Frontal cortex (tissue), 4 donors: ENCODE results near the gene GRIP2. TPM values are rescaled to one million over a fixed set of nuclear protein-coding genes. Genes with fewer than 3 reads are reported as not detected.

Experiments used
- DNase-seq, 2 donors: peaks; one replicate each; pipeline ENCODE4 v3.0.0; 2012; ENCODE audit warnings: low spot score in 2 of 2
- FAIRE-seq: peaks from 2 replicates; lab custom pipeline; 2012; peaks lifted over from hg19 to GRCh38; lab: Jason Lieb, UNC
- total RNA-seq: library from RNA; depleted of rRNA; stranded (reverse); fragments of >200 nt; gene quantifications from one replicate; pipeline ENCODE4 v1.2.3, GENCODE V29; 2014
- donor health status: control.
- donor health status: control.
- donor health status: control.

Gene GRIP2
- total RNA-seq, 1 donor from 2014 or later: 8.2 TPM

DNA sequence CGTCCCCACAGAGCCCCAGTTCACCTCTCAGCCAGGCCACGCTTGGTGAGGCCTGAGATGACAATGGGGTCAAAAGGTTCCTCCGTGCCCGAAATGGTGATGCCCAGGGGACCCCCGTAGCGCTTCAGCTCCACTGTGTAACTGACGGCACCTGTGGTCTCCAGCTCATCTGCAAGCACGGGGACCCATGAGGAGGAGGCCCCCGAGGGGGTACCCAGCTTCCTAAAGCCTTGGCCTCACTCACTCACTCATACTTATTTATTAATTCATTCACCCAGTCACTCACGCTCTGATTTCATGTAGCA lies 30.4 kb downstream of the GRIP2 start:
- no peak for FAIRE-seq
- no peak for DNase-seq

DNA sequence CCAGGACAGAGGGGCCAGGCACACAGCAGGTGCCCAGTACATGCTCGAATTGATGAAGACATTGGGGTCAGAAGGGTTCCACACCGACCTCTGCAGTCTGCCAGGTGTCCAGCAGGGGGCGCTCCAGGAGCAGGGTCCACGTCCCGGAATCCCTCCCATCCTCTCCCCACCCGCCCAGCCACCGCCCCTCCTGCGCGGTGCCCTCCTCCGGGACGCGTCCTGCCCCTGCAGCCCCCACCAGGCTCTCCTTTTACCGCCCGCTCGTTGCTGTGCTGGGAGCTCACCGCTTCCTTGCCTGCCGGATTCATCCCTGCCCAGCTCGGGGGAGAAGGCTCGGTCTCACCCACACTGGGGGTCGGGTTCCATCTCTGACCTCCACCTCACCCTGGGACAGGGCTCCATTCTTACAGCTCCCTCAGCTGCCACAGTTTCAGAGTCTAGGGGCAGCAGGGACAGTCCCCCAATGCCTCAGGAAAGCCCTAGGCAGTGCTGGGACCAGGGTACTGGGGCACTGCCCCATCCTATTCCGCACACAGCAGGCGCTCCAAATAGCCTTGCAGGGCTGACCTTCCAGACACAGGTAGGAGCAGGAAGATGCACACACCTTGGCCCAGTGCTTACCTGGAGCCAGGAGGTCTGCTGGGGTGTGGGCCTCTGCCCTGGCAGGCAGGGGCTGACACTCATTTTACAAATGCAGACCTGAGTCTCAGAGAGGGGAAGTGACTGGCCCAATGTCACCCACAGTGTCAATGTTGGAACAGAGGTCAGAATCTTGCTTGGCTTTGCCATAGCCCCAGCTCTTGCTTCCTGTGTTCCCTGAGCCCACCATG lies 31.0 kb downstream of the GRIP2 start:
- DNase-seq (peak; percentile 65 to 83), FAIRE-seq (no peak)

DNA sequence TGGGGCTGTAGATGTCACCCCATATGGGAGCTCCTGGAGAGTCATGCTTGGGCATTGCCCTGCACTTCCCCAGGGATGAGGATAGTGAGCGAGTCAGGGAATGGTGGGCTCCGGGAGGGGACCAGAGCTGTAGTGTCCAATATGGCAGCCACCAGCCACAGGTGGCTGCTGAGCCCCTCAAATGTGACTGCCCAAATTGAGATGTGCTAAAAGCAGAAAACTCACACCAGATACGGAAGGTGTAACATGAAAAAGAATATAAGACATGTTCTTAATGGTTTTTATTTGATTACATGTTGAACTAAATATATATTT lies 31.7 kb downstream of the GRIP2 start:
- FAIRE-seq: no peak
- DNase-seq: no peak

DNA sequence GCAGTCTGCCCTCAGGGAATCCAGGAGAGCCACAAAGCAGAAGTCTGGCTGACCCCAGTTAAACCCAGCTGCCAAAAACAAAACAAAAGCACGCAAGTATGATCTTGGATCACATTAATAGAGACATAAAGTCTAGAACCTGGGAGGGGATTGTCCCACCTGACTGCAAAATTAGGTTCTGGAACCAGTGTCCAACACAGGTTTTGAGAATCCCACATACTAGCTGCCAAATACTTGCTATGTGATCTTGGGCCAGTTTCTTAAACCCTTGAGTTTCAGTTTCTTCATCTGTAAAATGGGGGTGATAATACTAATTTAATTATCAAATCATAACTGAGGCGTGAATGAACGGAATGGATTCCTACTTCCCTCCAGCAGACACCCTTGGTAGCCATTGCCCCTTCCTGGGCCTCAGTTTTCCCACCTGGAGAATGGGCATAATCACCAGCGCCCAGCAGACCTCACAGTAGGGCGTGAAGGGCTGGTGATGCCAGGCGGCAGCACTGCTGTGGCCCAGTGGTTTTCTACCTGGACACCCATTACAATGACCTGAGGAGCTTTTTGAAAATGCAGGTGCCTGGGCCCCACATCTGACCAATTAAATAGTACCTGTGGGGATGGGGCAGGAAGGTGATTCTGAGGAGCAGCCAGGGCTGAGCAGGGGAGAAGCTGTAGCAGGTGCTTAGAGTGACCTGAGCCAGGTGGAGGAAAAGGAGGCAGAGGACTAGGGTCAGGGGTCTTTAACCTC lies 32.2 kb downstream of the GRIP2 start:
- DNase-seq (no peak), FAIRE-seq (no peak)

DNA sequence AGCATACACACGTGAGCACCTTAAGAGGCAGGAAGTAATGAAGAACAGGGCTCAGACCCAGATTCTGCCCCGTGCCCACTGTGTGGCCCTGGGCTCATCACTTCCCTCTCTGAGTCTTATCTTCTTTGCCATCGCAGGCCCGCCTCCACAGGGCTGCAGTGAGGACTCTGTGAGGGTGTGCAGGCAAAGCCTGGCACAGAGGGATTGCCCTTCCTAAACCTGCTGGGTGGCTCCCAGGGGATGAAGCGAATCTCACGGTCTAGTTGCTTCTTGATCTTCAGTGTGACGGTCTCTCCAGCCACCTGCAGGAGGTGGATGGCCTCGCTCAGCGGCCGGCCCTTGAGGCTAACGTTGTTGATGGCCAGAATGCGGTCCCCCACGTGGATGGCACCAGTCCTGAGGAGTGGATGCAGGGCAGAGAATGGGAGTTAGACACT lies 32.8 kb downstream of the GRIP2 start:
- DNase-seq (no peak), FAIRE-seq (no peak)

DNA sequence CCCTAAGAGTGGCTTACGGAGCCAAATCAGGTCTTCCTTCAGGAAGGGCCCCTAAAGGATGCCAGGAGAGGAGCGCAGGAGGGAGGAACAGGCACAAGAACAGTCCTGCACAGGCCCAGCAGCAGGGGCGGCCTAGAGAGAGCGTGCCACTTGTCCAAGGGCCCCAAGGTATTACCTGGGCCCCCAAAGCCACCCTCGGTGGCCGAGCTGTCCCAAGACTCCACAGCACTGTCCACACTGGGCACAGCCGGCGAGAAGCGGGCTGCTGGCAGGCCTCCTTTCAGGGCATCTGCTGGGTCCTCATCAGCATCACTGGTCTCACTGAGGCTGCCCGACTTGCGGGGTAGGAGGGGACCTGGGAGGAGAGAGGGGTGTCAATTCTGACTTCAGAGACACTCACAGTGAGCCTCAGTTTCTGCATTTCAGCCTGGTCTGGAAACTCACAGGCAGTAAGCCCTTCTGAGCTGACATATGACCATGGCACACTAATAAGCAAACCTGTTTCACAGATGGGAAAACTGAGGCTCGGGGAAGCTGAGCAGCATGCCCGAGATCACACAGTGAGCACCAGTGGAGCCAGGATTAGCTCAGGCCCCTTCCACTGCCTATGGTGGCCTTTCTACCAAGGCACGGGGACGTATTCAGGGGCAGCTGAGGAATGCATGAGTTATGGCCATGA lies 33.4 kb downstream of the GRIP2 start:
- FAIRE-seq (no peak), DNase-seq (no peak)

DNA sequence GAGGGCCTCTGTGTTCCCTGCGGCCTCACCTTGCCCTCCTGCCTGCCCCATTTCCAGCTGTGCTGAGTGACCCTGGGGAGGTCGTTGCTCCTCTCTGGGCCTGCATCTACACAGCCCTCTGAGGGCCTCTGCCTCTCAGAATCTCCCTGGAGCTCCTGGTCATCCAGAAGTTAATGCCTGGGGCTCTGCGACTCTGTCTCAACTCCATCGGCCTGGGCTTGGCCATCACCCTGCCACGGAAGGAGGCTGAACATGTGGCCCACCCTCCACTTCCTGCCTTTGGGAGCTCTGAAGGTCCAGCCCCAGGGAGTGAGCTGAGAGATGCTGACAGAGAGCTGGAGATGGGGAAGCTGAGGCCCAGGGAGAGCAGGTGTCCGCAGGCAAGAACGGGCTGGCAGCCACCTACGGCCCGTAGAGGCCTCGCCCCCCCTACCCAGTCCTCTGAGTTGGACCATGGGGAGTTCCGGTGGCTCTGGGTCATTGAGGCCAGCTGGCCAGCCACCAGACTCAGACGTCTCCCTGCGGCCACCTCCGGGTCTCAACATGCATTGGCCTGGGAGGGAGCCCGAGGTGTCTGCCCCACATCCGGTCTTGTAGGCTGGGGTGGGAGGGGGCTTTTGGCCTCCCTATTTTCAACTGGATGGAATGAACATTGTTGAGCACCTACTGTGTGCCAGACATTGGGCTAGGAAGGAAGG lies 34.2 kb downstream of the GRIP2 start:
- no peak for FAIRE-seq
- no peak for DNase-seq

DNA sequence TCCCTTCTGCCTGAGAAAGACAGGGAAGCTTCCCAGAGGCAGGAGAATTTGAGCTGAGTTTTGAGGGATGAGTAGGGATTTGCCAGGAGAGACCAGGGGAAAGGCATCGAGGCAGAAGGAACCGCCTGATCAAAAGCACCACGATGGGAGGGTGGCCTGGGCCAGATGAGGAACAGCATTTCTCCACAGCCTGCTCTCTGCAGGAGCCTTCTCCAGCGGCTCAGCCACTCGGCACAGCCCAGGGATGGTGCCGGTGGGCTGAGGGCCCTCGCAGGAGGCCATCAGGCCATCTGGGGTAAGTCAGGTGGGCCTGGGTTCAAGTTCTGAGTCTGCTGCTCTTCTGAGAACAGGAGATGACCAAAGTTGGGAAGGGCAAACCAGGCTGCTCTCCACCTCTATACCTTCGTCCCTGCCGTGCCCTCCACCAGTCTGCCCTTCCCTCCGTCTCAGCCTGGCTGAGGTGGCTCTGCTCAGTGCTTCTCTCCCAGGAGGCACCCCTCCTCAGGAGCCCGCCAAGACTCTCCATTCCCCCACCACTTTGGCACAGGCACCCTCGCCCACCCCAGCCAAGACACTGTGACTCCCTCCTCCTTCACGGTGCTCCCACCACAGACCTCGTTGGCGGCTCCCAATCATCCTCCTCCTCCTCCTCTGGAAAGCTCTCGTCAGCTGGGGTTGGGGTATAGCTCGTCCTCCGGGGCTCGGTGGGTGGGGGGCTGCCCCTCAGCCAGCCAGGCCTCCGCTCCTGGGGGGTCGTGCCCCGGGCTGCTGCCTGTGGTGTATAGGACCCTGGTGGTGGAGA lies 34.9 kb downstream of the GRIP2 start:
- FAIRE-seq (no peak), DNase-seq (no peak)

DNA sequence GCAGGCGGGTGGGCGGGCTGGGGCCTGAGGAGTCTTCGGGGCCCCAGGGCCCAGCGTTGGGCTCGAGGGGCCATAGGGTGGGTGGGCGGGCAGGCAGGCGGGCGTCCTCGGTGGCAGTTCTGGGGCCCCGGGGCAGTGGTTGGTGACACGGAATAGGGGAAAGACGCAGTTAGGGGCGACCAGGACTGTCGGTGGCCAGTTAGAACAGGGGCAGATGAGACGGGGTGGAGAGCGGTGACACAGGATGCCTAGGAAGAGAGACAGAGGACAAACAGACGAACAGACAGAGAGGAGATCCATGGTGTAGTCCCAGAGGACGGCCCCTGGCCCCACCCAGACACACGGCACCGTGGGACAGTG lies 36.5 kb downstream of the GRIP2 start:
- FAIRE-seq (no peak), DNase-seq (no peak)

DNA sequence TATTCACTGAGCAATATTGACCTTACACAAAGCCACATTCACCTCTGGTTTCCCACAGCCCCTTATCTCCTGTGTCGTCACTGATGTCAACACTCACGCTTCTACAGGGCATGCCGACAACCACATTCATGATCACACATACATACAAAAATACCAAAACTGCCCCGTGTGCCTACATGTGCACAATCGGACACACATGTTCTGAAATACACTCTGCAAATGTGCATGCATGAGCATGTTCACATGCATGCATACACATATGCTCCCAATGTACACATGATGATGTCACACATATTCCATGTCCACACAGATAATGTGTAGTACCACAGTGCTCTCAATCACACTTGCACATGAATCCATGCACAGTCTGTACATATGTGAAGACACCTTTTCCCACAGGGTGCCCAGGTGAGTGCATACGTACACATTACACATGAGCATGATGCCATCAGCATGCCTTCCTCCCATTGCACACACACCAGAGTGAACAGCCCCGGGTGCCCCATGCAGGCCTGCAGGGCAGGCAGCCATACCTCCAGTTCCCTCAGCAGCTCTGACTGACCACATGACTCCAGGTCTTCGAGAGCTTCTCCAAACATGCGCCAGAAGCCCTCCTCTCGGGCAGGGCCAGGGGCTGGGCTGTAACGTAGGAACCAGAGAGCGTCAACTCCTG lies 37.0 kb downstream of the GRIP2 start:
- DNase-seq (no peak), FAIRE-seq (no peak)

DNA sequence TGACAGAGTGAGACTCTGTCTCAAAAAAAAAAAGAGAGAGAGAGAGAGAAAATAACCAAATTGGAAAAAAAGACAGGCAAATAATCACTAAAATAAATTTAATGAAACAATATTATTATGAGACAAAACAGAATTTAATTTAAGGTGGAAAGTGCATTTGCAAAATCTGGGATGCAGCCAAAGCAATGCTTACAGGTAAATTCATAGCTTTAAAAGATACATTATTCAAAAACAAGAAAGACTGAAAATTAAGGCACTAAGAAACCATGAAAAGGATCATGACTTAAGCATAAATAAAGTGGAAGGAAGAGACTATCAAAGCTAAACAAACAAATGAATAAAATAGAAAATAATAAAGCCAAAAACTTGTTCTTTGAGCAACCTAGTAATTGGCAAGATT lies 37.7 kb downstream of the GRIP2 start:
- no peak for DNase-seq
- no peak for FAIRE-seq

DNA sequence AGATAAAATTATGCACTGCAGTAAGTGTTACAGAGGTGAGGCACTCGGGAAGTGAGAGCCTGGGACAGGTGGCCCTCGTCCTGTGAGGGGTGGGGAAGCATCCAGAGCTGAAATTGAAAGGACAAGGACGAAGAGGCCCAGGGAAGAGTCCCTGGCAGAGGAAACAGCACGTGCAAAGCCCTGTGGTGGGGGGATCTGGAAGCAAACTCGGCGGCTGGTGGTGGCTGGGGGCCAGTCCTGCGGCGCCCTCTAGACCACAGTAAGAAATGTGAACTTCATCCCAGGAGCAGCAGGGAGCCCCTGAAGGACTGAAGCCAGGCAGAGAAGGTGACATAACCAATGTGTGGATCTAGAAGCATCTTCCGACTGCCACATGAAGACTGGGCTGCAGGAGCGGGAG lies 42.8 kb downstream of the GRIP2 start:
- FAIRE-seq (no peak), DNase-seq (no peak)

DNA sequence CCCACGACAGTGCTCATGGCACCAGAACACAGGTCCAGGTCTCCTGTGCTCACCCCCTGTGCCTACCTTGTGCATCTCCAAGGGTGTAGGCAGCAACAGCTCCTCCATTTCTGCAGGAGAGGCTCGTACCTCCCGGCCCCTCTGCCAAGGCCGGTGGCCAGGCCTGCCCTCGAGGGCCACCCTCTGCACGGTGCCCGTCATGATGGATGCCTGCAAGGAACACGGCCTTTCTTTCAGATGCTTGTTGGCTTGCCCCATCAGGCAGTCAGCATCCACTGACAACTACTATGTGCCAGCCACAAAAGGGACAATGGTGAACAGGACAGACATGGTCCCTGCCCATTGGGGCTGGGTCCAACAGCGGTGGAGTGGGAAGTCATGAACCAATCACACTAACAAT lies 43.8 kb downstream of the GRIP2 start:
- no peak for DNase-seq
- FAIRE-seq: no peak

DNA sequence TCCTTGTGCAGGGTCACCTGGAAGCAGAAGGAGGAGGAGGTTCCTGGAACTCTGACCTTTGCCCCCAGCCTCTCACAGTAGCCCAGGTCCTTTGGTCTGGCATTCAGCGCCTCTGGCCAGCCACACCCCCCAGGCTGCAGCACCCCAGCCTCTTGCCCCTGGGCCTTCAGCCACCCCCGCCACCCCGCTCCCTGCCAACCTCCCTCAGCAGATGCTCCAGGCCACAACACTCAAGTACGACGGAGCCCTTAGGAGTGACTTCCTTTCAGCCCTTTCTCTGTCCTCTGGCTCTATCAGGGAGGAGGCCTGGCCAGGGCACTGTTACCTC lies 45.2 kb downstream of the GRIP2 start:
- FAIRE-seq (no peak), DNase-seq (no peak)

DNA sequence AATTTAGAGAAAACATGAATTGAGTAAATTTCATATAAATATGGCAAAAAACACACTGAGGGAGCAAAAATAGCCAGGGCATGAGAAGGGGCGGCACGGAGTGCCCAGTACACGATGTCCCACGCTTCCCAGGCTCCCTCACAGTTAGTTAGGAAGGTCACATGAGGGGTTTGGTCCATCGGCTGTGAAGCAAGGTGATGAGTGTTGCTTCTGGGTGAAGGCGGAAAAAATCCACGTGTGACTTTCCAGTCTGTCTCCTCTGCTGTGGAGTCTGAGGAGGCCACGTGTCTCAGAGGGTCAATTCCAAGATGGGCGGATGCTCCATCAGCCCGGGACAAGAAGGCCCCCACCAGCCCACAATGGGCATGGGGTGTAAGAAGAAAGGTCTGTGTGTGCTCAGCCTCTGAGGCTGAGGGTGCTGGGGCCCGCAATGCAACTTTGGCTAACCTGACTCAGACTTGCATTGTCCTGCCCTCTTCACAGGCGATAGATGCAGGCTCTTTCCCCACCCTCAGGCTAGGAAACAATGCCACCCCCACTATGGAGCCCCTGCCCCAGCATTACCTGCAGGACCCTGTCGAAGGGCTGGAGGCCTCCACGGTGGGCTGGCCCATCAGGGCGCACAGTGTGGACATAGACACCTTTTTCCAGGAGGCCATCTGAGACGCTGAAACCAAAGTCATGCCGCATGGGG lies 45.7 kb downstream of the GRIP2 start:
- DNase-seq: no peak
- no peak for FAIRE-seq

DNA sequence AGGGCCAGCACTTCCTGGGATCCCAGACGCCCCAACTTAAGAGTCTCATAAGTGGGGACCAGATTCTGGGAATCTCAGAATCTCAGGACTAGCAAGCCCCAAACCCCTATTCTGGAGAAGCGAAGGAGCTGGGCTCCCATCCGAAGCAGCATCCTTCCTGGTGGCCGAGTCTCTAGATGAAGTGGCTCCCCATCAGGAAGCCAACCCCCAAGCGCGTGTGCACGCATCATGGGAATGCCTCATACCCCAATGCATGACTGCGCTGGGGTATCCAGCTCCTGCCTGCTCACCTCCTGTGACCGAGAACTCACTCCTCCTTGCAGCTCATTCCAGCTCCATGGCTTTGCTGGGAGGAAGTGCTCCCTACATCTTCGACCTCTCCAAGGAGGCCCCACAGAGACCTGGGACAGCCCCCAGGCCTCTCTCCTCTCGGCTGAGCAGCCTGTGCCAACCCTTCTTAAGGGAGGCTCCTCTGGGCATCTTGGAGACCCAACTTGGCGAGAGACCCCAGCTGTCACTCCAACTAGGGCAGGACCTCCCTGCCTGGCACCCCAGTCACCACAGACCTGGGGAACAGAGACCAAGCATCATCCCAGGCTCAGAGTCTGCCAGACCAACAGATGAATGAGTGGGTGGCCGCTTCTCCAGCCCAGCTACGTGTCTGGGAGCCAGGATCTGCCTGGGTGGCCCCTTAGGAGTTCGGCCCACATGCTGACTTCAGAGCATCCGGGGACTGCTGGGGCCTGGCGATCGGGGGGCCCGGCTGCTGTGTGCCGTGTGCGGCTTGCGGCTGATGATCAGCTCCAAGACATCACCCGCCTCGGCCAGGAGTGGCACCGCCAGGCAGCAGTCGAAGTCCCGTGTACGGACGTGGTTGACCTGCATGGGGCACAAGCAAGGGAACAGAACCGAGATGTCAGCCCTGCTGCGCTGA lies 46.9 kb downstream of the GRIP2 start:
- FAIRE-seq: no peak

DNA sequence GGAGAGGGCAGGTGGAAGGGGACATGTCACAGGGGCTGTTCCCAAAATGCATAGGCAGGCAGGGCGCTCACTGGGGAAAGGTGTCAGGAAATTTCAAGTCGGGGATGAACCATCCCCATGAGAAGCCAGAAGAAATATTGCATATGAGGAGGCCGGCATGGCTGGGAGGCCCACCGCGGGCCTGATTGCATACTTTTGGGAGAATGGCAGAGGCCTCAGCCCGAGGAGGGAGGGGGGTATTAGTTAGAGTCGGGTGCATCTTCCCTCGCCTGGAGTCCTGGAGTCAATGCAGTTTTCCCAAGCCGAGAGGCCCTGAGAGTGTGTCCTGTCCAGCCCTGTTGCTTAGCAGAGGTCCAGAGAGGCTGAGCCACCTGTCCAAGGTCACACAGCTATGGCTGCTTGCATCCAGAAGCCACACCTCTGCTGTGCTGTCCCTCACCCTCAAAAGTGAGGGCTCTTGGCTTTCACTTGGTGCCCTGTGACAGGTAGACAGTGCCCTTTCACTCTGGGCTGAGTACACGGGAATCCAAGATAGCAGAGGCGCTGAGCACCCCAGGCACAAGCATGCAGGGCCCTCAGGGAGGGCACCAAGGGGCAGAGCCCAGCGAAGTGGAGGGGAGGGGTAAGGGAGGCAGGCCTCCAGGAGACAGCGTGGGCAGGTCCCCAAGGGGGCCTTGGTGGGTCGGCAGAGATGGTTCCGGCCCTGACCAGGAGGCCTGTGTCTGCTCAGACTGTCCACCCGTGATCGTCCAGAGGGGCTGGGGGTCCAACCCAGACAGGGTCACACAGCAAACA lies 48.5 kb downstream of the GRIP2 start:
- DNase-seq (no peak), FAIRE-seq (no peak)

More for the DNA sequence above, 46.9 kb downstream of the GRIP2 start:
- no peak for DNase-seq
